ENCODE results near the gene NME3. TPM values are rescaled to one million over a fixed set of nuclear protein-coding genes. Genes with fewer than 3 reads are reported as not detected.
"Not testable (repeated sequence)": the region's sequence is repeated elsewhere in the genome, so short reads cannot be mapped to it uniquely, and the experiment has no call there.

The NME3 gene
- total RNA-seq, 4 donors from 2014 or later, result 69.3 to 150 (median 126) TPM

DNA sequence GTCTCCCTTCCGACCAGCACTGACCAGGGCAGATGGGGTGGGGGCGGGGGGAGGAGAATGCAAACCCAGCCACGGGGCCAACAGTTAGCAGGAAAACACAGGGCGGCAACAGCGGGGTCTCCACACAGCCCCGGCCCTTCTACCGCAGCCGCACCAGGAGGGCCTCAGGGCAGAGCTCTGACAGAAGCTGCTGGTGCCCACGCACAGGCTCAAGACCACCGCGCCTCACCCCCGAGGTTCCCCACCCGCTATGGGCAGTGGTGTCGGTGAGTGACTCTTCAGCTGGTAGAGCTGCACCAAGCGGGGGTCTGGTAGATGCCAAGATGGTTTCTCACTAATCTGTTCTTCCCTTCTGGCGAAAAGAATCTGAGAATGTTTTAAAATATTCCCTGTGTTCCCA, 39.2 kb upstream of the NME3 start:
- no peak for TF ChIP-seq POLR2A (IDR thresholded peaks at IDR 0.05)
- no peak for TF ChIP-seq CTCF (IDR thresholded peaks at IDR 0.05)
- Histone ChIP-seq H3K9me3 (no peaks in the 10 kb centered on the region), H3K36me3 (peaks cover 0 to 48% (median 0%) of the 10 kb centered on the region in 3 donors), H3K27ac (no peak overlapping the region), H3K4me3 (no peak overlapping the region), H3K27me3 (no peaks in the 10 kb centered on the region), H3K4me1 (no peaks in the 10 kb centered on the region)
- DNase-seq, result no peak

GRCh38 chr16:1810106-1810505, 38.8 kb upstream of the NME3 start:
- H3K4me1 ChIP-seq, result no peaks in the 10 kb centered on the region
- peaks cover 0 to 46% (median 0%) of the 10 kb centered on the region in 3 donors for H3K36me3 ChIP-seq
- H3K27me3 ChIP-seq, result no peaks in the 10 kb centered on the region
- H3K27ac ChIP-seq, result no peak overlapping the region
- H3K4me3 ChIP-seq, result no peak overlapping the region
- TF ChIP-seq POLR2A (IDR thresholded peaks at IDR 0.05), result no peak
- no peak for DNase-seq
- H3K9me3 ChIP-seq, result no peaks in the 10 kb centered on the region

GRCh38 chr16:1809281-1809801, 38.0 kb upstream of the NME3 start:
- DNase-seq, result peak in 1 of 3 donors; percentile 65
- H3K27me3 ChIP-seq, result no peaks in the 10 kb centered on the region
- peaks cover 0 to 46% (median 0%) of the 10 kb centered on the region in 3 donors for H3K36me3 ChIP-seq
- no peak overlapping the region for H3K4me3 ChIP-seq
- H3K9me3 ChIP-seq, result no peaks in the 10 kb centered on the region
- H3K4me1 ChIP-seq, result no peaks in the 10 kb centered on the region
- H3K27ac ChIP-seq, result no peak overlapping the region
- TF ChIP-seq CTCF (IDR thresholded peaks at IDR 0.05) (no peak), POLR2A (IDR thresholded peaks at IDR 0.05) (no peak)

DNA sequence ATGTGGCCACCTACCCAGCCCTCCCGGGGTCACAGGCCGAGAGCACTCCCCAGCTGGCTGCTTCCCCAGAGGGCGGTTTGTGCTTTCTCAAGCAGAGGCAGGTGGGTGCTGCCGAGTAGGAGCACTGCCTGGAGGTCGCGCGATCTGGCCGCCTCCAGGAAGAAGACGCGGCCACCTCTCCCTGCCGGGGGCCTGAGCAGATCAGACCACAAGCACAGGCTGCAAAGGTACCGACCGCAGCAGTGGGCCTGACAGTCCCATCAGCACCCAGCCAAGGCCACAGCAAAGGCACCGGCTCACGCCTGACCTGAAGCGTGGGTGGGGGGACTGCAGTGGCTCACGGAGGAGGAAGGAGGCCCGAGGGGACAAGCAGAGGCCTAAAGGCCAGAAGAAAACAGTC, 37.3 kb upstream of the NME3 start:
- Histone ChIP-seq H3K27me3 (no peaks in the 10 kb centered on the region), H3K9me3 (no peaks in the 10 kb centered on the region), H3K27ac (no peak overlapping the region), H3K4me1 (no peaks in the 10 kb centered on the region), H3K4me3 (no peak overlapping the region), H3K36me3 (peaks cover 0 to 46% (median 0%) of the 10 kb centered on the region in 3 donors)
- TF ChIP-seq CTCF (IDR thresholded peaks at IDR 0.05), result no peak
- TF ChIP-seq POLR2A (IDR thresholded peaks at IDR 0.05), result no peak
- no peak for DNase-seq

GRCh38 chr16:1807626-1808025, 36.3 kb upstream of the NME3 start:
- Histone ChIP-seq H3K36me3 (peaks cover 0 to 46% (median 0%) of the 10 kb centered on the region in 3 donors), H3K4me1 (no peaks in the 10 kb centered on the region), H3K27me3 (no peaks in the 10 kb centered on the region), H3K27ac (no peak overlapping the region), H3K4me3 (no peak overlapping the region), H3K9me3 (no peaks in the 10 kb centered on the region)
- TF ChIP-seq CTCF (IDR thresholded peaks at IDR 0.05) (no peak), POLR2A (IDR thresholded peaks at IDR 0.05) (no peak)
- peak in 1 of 3 donors; percentile 42 for DNase-seq

GRCh38 chr16:1800701-1801100, 29.4 kb upstream of the NME3 start:
- no peak for DNase-seq
- Histone ChIP-seq H3K27ac (no peak overlapping the region), H3K4me1 (no peaks in the 10 kb centered on the region), H3K4me3 (no peak overlapping the region), H3K27me3 (no peaks in the 10 kb centered on the region), H3K9me3 (peaks cover 0 to 4% (median 0%) of the 10 kb centered on the region in 4 donors), H3K36me3 (no peaks in the 10 kb centered on the region)
- TF ChIP-seq POLR2A (IDR thresholded peaks at IDR 0.05) (no peak), CTCF (IDR thresholded peaks at IDR 0.05) (no peak)

DNA sequence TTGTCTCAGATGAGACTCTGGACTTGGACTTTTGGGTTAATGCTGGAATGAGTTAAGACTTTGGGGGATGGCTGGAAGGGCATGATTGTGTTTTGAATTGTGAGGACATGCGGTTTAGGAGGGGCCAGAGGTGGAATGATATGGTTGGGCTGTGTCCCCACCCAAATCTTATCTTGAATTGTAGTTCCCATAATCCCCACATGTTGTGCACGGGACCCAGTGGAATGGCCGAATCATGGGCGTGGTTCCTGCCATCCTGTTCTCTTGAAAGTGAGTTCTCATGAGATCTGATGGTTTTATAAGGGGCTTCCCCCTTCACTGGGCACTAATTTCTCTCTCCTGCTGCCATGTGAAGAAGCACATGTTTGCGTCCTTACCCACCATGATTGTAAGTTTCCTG, 27.9 kb upstream of the NME3 start:
- H3K4me3 ChIP-seq, H3K27me3 ChIP-seq, H3K36me3 ChIP-seq, DNase-seq, H3K4me1 ChIP-seq, H3K27ac ChIP-seq, H3K9me3 ChIP-seq: not testable (repeated sequence)

Measured in Peyer's patch (tissue), 4 donors.